CD4-positive, alpha-beta T cell treated with Interleukin-1 beta for 1 hour (primary cell): Measurements from ENCODE around the gene UROS.
A peak's percentile ranks its signal among the peaks of the same experiment; 100 is the strongest.

Experiments used
- DNase-seq, 2 donors: peaks; one replicate each; pipeline ENCODE4 v3.0.0-alpha.2; 2020 to 2022

The UROS gene

DNA sequence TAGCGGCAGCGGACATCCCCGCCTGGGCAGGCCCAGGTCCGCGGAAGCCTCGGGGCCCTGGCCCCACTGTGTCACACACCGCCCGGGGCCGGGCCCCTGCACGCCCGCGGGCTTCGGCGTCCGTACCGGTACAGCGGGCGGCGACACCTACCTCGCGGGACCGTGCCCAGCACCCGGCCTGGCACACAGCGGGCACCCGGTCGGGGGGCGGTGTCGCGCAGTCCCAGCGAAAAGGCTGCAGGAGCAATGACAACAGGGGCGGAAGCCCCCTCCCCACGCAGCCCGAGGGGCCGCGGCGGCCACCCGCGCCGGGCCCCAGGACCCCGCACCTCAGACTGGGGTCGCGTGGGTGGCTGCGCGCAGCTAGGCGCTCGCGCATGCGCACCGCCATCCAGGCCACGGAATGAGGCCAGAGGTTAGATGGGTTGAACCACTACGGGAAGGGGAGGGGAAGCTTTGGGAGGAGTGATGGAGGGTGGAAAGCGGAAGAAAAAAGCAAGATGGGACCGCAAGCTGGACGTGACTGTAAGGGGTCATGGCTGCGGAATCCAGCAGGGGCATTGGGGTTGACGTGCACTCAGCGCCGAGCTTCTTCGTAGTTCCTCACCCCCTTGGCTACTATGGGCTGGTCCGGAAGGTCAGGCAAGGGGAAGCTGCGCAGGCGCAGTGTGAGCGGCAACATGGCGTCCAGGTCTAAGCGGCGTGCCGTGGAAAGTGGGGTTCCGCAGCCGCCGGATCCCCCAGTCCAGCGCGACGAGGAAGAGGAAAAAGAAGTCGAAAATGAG is at the start of gene UROS, which contains the start of gene BCCIP:
Gene UROS (minus strand): TSS at position 381 of the 785 bp plus-strand sequence. CDS start 6,759 bp downstream, outside the sequence.
Gene BCCIP (plus strand): TSS at position 669 of the 785 bp plus-strand sequence. CDS start 12 bp downstream, at position 681.
- peak; percentile 91 for DNase-seq

DNA sequence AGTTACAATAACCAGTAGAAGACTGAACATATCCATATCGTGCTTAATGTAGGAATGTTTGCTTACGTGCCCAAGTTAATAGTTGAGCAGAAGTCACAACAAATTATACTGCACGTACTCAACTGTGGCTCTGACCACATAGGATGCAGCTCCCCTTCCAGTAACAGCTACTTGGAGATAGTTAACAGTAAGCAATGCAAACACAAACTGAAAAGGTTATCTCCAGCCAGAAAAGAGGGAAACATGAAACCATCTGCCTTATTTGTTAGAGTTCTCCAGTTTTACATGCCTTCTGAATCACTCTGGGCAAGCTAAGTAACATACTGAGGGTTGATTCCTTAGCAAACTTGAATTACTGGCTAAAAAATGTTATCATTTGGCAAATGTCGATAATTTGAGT is 48.3 kb upstream of the UROS start:
- no peak for DNase-seq

DNA sequence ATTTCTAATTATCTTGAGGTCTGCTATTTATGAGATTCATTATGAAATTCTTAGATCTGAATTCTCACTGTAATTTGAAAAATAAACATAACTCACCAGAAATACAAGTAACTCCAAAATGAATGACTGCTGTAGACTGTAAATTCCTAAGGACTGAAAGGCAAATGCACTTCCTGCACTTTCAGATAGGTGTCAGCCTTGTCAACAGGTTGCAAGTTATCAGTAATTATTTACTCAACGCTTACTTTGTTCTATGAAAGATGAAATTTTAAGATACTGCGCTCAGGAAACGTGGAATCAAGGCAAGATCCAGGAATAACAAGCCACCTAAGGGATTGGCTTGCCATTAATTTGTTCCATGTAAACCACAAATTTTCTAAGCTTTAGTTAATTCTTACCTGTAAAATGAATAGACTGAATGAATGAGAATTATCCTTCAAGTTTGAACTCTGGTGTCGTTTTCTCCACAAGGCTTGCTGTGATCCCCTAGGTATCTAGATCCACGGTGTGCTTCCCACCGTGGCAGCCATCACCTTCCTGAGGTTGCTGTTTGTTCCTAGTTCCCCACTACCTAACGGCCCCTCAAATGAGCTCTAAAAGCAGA is 45.4 kb upstream of the UROS start:
- peak in 1 of 2 donors; percentile 23 for DNase-seq

DNA sequence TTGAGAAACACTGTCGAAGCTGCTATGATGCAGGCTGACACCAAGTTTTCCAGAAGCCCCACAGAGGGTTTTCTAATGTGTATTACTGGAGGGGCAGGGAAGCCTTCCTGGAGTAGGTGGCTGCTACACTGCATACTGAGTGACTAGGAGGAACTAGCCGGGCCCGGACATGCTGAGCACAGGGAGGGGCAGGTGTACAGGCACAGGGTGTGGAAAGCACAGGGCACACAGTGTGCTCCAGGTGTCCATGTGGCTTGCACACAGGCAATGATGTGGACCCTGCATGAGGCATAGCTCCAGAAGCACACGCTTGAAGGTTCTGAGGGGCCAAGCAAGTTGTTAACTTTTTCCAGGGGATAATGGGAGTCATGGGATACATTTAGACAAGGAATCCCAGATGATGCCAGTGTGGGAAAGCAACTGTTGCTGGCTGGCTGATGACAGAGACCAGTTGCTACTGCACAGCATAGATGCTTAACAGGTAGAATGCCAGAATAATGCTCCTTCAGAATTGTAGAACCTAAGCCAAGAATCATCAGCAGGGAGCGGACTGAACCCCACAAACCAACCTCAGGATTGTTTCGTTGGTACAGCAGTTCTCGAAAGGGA is 43.5 kb upstream of the UROS start:
- no peak for DNase-seq

DNA sequence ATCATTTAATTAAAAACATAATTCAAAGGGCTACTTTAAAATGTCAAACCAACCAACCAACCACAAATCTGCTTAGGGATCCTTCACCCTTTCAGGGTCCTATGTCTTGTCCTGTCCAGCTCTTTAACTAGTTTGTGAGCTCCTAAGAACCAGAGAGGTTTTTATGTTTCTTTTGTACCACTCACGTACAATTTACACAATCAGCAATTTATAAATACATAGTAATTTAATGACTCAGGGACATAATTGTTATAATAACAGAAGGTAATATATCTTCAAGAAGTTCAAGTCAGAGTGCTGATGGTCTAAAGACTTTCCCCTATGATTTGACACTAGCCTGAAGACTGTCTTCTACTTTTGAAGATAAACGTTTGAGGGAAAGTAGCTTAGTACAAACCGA is 42.1 kb upstream of the UROS start:
- DNase-seq = no peak

DNA sequence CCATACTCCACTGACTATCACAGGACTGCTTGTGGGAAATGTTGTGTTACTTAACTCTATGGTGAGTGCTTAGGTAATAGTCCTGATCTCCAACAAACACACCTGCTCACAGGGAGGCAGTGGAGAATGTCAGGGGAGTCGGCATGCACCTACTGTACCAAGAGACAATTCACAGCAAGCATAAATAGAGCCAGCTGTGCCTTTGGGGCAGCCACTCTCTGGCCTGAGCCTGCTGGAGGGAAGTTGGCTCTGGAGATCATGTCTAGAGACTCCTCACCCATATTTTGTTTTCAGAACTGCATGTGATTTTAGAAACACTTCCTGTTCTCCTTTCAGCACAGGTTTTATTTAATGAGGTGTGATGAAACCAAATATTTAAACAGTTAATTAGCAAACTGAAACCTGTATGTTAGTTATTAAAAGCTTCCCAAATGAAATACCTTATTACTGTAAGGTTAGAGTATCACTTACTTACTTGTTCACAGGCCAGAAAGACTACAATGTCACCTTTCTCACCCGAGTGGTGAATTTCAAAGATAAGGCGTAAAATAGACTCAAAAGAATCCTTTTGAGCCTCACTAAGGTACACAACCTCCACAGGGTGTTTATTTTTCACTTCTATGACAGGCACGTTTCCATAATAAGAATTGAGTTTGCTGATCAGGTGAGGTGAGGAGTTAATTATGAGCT is 36.2 kb upstream of the UROS start:
- DNase-seq = no peak

DNA sequence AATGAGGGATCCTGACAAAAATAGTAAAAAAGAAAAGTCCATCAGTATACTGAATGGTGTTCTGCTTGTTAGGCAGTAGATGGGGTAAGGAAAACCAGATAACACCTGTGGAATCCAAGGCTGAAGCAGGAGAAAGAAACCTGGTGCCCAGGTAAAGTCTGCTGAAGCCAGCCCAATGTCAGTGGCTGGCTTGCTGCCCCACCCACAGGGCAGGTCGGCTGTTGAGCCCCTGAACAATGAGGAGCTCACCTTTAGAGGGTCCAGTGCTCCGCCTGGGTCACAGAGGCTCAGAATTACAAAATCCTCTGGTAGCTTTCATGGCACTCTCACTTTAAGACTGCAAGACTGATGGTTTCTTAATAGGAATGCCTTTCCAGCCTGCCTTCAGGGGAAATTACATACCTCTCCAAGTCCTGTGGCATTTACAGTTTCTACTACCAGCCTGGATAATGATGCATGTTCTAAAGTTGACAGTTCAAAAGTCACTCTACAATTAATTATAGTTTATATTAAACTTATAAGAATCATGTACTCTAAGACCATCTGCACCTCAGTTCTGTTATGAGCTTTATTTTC is 34.2 kb upstream of the UROS start:
- DNase-seq = no peak

DNA sequence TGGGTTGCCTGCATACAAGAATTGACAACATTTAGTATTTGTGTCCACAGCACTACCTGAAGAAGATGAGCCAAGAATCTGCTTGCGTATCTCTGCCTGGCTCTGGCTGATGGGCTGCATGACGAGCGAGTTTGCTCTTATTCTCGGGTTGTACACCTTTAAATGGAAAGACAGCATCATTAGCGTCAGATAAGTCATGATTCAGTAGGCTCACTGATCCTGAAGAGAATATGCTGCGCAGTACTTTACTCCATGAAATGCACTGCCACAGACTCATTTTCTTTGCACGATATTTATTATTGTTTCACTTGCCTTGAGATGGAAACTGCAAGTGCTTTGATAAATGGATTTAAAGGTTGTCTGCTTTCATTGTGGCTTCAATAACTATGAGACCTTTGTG is 29.4 kb upstream of the UROS start:
- DNase-seq = no peak

DNA sequence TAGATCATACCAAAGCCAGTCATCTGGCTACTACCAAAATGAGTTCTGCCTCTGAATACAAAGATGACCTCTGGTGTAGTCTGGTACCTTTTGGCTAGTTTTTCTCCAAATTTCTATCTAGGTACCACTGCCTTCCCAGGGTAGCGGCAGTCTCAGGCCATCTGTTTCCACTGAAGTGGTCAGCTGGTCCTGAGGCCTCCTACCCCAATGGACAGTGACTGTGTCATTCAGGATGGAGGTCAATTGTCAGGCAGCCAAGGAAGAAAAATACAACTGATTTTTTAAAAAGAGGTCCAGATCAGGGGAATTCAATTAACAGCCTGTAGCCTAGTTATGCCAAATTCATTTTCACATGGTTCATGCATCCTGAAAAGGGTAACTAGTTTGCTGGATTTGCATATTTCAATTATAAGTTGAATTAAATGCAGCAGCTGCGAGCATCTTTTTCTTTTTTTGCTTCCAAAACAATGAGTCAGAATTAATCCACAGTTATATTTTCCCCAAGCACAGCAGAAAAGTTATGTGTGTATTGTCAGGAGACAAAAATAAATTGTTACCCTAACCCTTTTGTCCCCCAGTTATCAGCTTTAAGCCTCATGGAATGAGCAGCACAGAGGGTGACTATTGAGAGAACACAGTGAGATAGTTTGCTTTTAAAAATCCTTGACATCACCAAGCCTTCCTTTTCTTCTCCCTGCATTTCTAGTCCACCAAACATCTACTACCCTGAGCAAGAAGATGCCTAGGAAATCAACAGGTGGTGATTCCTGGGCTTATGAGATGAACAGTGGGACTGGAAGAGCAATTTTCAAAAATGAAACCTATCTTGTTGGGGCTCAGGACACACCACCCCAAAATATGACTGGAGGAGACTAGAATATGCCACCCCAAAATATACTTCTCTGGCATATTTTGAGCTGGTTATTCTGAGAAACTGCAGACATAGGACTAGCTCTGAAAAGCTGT is 28.0 kb upstream of the UROS start:
- DNase-seq = no peak

DNA sequence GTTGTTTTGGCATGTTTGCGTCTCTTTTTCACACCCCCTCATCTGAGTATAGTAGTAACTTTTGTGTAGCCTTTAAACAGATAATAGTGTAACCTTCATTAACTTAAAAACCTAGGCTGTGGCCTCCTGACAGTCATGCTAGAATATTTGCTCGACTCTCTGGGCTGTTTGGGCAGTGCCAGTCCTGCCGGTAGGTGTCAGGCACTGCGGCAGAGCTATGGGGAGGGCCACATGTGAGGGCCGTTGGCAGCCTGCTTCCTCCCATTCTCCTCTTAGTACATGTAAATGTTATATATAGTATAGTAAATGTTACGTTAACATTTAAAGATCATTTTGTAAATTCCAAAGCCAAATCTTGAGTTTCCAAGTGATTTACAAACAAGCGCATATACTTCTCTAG is 26.4 kb upstream of the UROS start:
- DNase-seq = no peak

DNA sequence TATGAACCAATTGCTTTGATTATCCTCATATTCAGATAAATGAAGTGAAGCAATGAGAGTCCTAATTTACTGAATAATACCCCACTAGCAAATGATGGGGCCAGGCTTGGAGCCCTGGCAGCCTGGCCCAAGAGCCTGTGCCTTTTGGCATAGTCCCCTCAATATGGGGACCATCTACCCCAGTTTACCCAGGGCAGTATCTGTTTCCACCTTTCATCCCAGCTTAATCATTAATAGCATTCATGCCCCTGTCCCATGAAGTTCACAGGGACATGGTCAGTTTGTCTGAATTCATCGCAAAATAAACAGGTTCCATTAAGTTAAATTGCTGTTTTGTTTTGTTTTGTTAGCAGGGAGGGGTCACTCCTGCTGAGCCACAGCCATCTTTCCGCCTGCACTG is 25.8 kb upstream of the UROS start:
- DNase-seq = no peak

DNA sequence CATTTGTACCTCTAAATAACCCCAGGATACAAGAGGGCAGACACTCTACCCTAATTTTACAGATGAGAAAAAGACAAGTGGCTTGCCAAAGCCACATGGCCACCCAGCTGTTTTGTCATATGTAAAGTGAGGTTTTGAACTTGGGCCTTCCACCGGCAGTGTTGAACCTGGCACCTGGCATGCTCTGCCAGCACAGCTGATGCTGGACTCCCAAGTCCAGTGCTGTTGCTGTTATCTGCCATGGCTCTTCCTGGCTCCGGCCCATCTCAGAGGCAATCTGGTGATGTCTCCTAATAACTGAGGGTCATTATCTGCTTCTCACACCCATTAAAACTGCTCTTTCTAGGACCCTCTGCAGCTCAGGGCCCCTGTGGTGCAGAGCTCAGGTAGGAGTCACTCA is 25.3 kb upstream of the UROS start:
- DNase-seq = no peak

DNA sequence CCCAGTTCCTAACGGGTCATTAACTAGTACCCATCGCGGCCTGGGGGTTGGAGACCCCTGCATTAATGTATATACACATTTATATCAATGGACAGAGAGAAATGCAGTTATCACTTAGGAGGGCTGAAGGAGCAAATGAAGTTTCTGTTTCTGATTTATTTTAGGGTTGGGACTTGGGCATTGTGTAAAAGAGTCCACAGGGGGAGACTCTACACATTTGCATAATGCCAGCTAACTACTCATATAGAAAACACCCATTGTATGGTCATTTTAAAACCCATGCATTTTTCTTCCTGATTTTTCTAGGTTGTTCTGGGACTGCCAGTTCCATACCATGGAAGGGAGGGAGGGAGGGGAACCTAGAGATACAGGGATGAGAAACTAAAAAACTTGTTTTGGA is 23.8 kb upstream of the UROS start:
- DNase-seq = no peak

DNA sequence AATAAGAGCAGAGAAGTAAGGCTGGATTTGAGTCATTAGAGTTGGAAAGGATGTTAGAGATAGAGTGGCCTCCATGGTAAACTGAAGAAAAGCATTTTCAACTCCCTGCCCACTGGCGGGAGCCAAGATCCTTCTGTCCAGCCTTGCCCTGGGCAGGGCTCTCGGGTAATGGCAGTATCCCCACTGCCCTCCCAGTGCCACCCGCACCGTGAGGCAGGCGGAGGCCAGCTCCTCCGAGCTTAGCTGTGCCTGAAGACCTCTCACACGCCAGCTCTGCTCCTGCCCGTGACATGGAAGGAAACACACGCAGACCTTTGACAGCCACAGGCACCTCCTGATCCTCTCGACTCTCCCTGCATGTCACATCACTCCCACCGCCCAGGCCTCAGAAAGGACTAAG is 22.6 kb upstream of the UROS start:
- no peak for DNase-seq

DNA sequence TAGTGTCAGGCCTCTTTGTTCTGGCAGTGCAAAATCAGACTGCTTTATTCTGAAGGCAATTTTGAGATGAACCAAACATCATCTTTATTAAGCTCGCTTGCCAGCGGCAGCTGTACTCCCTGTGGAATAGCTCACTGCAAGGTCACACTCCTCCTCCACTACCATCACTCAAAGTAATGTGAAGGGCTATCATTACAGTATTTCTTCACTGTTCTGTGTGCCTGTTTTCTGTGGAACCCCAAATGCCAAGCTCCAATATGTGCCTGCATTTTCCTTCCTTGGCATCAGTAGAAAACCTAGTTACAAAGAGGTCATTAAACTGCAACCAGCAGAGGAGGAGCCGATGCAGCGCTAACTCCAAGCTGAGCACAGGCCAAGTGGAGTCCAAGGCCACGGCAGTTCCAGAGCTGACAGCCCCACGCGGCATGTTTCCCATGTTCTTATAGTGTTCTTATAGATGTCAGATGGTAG is 21.7 kb upstream of the UROS start:
- no peak for DNase-seq

DNA sequence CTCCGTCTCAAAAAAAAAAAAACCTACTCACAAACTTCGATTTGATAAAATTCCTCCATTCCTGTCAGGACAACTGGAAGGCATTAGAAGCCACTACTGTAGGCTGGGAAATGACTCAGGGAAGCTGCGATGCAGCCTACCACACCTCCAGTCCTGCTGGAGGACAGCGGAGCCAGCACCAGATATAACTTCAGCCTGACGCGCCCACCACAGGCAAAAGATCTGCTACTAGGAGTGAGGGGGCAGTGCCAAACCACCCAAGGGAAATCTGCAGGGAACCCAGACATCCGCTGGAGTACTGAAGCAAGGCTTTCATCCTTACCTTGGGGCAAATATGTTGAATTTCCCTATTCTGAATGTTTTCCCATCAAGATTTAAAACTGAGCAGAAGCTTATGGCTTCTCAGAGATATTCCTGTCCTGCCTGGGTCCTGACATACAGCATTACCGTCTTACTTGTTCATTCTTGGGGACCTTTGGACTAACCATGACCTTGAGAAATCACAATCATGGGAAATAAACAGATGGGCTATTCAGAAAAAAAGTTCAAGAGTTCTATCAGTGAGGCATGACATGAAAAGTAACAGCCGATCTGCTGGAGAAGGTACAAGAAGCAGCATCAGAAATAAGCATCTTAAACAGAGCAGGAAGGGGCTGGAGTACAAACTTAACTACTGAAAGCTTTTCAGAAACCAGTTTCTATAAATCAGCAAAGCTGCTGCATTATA is 20.7 kb upstream of the UROS start:
- no peak for DNase-seq

DNA sequence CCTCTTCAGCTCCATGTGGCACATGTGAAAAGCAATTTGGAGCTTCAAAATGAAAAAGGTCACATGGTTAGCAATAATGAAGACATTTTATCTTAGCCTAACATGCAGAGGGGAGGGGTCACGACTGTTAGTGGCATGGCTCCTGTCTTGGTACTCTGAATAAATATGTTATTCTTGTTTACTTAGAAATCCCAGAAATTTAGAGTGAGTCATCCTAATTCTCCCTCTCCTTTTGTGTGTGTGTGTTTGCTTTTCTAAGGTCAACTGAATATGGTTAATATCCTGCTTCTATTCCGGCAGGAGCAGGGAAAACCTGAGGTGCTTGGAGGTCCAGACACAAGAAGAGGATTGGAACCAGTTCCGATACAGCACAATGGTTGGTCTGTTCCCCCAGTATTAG is 17.9 kb upstream of the UROS start:
- no peak for DNase-seq

DNA sequence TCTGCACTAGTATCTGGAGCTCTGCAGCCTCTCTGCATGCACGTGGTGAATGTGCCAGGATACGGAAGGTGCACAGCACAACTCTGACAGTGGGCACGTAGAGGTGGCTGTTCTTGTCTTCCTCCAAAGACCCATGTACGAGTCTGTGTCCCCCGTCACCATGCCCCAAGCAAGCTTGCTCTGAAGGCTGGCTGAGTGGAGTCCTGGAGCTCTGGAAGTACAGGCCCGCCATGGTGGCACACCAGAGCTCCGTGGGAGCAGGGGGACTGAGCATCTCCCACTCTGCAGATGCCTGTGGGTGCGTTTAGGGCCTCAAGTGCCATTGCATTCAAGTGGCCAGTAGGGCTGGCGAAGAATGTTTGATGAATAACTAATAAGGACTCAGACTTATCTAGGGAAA is 17.3 kb upstream of the UROS start:
- no peak for DNase-seq

DNA sequence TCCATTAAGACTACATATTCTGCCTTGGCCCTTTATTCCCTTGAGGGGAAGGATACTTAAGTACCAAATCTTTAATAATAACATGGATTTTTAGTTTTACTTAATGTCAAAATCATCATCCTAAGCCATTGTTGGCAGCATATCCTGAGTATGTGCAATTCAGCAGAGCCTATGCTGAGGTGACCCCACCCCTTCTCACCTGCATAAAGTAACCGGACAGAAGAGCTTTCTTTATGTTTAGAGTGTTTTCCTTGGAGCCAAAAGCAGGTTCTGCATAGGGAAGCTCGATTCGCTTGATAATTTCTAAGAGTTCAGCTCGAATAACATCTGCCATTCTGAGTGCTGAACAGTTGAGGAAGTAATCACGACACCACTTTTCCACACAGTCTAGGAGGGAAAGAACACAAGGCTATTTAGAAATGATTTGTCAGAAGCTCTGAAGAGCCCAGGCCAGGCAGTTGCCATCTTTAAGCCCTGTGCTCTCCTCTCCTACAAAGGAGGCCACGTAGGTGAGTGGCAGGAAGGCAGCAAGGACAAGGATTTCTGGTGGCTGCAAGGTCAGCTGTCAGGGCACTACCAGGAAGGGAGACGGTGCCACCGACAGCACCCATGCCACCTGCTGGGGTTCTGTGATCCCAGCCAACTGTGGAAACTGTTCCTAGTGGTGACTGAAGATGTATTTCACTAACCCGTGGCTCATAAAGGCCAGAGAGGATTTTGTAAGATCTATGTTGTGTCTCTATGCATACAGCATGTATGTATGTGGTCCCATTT is 15.9 kb upstream of the UROS start:
- no peak for DNase-seq

DNA sequence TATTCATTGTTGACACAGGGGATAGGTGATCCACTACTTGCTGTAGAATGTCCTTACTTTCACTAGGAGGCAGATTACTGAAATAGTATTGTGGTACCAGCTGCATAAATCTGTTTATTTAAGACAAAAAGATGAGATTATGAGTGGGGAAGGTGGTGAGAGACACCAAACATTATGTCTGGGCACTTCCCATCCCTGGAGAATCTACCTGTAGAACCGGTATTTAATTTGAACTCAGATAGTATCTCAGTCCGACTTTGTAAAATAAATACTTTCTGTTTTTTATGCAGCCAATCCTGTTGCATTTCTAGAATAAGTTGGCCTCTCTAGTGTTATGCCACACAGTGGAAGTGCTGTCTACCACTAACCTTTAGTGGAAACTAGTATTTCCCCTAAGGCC is 13.7 kb upstream of the UROS start:
- no peak for DNase-seq
